CD4-positive, alpha-beta T cell (primary cell): ENCODE data around the gene RNF4. TPM values are rescaled to one million over a fixed set of nuclear protein-coding genes. Genes with fewer than 3 reads are reported as not detected.

Experiments
- ATAC-seq: fragments of 200-7000 bp; cut with Tn5 transposase; one replicate; pipeline ENCODE4 v1.10.0; 2022; ENCODE audit warnings: mild to moderate bottlenecking; ENCODE audit not compliant: poor library complexity
- CTCF ChIA-PET: fragments of 350-600 bp; sonication (Branson Sonifier 250); formaldehyde crosslinking; loops from one replicate; lab custom pipeline; 2021; ENCODE audit warnings: antibody characterized with exemption, inconsistent platforms; lab: Charles Lee
- POLR2A ChIA-PET: fragments of 350-600 bp; sonication (Branson Sonifier 250); formaldehyde crosslinking; loops from one replicate; lab custom pipeline; 2021; ENCODE audit warnings: antibody characterized with exemption, inconsistent platforms; lab: Charles Lee
- DNase-seq, 14 experiments: peaks; one replicate each; pipeline ENCODE4 v3.0.0-alpha.2; 2013 to 2020; ENCODE audit warnings: mixed read lengths in 2 of 14
- H3K27ac ChIP-seq, 2 donors: one replicate each; pipeline versions ENCODE4 v1.5.1 to v1.7.0; 2013; ENCODE audit warnings: low read length in 2 of 2, low read depth in 1 of 2, mild to moderate bottlenecking in 1 of 2
- H3K27me3 ChIP-seq, 2 experiments: 1 replicate in 1 of 2; 2 replicates in 1 of 2; pipeline versions ENCODE4 v1.6.1 to v1.7.0; 2013; ENCODE audit warnings: low read length in 2 of 2, control low read depth in 1 of 2, mild to moderate bottlenecking in 1 of 2, moderate library complexity in 1 of 2; ENCODE audit not compliant: insufficient read depth in 2 of 2, control insufficient read depth in 1 of 2
- H3K36me3 ChIP-seq: one replicate; pipeline ENCODE4 v1.6.1; 2013; ENCODE audit warnings: low read length, control low read depth; ENCODE audit not compliant: insufficient read depth
- H3K4me1 ChIP-seq: one replicate; pipeline ENCODE4 v1.6.1; 2013; ENCODE audit warnings: low read length, control low read depth; ENCODE audit not compliant: insufficient read depth
- H3K4me3 ChIP-seq: one replicate; pipeline ENCODE4 v1.5.1; 2013; ENCODE audit warnings: mild to moderate bottlenecking, low read length, moderate library complexity
- H3K9me3 ChIP-seq, 2 experiments: 1 replicate in 1 of 2; 2 replicates in 1 of 2; pipeline versions ENCODE4 v1.6.1 to v1.7.0; 2013; ENCODE audit warnings: low read length in 2 of 2, mild to moderate bottlenecking in 2 of 2, control low read depth in 1 of 2, moderate library complexity in 1 of 2; ENCODE audit not compliant: control insufficient read depth in 1 of 2, insufficient read depth in 1 of 2
- H3K27ac Mint-ChIP-seq: one replicate; pipeline ENCODE4 v1.8.0; 2020; ENCODE audit warnings: mixed read lengths
- H3K27me3 Mint-ChIP-seq: one replicate; pipeline ENCODE4 v1.8.0; 2021; ENCODE audit warnings: mixed read lengths
- H3K36me3 Mint-ChIP-seq: one replicate; pipeline ENCODE4 v1.8.0; 2021; ENCODE audit warnings: low read depth, mixed read lengths
- H3K4me1 Mint-ChIP-seq: one replicate; pipeline ENCODE4 v1.8.0; 2021; ENCODE audit warnings: low read depth, mixed read lengths
- H3K4me3 Mint-ChIP-seq: one replicate; pipeline ENCODE4 v1.8.0; 2020; ENCODE audit warnings: mild to moderate bottlenecking, mixed read lengths
- H3K9me3 Mint-ChIP-seq: one replicate; pipeline ENCODE4 v1.8.0; 2020; ENCODE audit warnings: mixed read lengths
- CTCF ChIP-seq: fragments of 200-600 bp; IDR thresholded peaks from one replicate; pipeline ENCODE4 v1.8.0; 2022; ENCODE audit warnings: antibody characterized with exemption, mild to moderate bottlenecking
- intact Hi-C, 2 experiments: fragments of 100-400 bp; cut with DNase I in 1 of 2; cut with micrococcal nuclease in 1 of 2; formaldehyde crosslinking; loops; one replicate each; pipeline versions ENCODE4 v1.15.1 to v1.9.0; 2023 to 2025; cut with DNase I, micrococcal nuclease
- total RNA-seq, 174 experiments: library from RNA in 2 of 174; stranded (reverse) in 2 of 174; gene quantifications; one replicate each; pipeline ENCODE4 v1.2.3 and lab custom pipeline; 2021 to 2026

Gene RNF4
- total RNA-seq, 2 experiments from 2014 or later, result 106 to 109 TPM

GRCh38 chr4:2445130-2445529, 23.8 kb upstream of the RNF4 start:
- no peaks in the 10 kb centered on the region for H3K9me3 ChIP-seq
- Mint-ChIP-seq H3K4me3 (no peak overlapping the region), H3K27ac (no peak overlapping the region), H3K36me3 (no peaks in the 10 kb centered on the region), H3K9me3 (no peaks in the 10 kb centered on the region), H3K4me1 (no peaks in the 10 kb centered on the region), H3K27me3 (no peaks in the 10 kb centered on the region)
- DNase-seq, result no peak
- no peak overlapping the region for H3K4me3 ChIP-seq
- ChIA-PET CTCF (interaction anchor here (0.9 to 1.8 kb wide), 2 partner anchors 163 to 225 kb away, joined by 3 to 7 read pairs; no protein-coding TSS in a partner anchor), POLR2A (interaction anchor here (1.0 kb wide), 1 partner anchor 33 kb away, joined by 3 read pairs; no protein-coding TSS in a partner anchor)
- H3K36me3 ChIP-seq, result no peaks in the 10 kb centered on the region
- no peak for TF ChIP-seq CTCF
- ATAC-seq, result no peak
- peaks cover 9% of the 10 kb centered on the region for H3K4me1 ChIP-seq
- intact Hi-C loops, result no loop called here
- no peaks in the 10 kb centered on the region for H3K27me3 ChIP-seq
- no peak overlapping the region for H3K27ac ChIP-seq

- H3K4me3 Mint-ChIP-seq, result no peak overlapping the region
- intact Hi-C loops, result no loop called here
- no peak overlapping the region for H3K27ac ChIP-seq
- H3K27me3 Mint-ChIP-seq, result no peaks in the 10 kb centered on the region
- H3K27ac Mint-ChIP-seq, result no peak overlapping the region
- H3K27me3 ChIP-seq, result no peaks in the 10 kb centered on the region
- ChIA-PET CTCF (interaction anchor here (0.9 to 1.8 kb wide), 2 partner anchors 163 to 225 kb away, joined by 3 to 7 read pairs; no protein-coding TSS in a partner anchor), POLR2A (no interaction called here)
- no peaks in the 10 kb centered on the region for H3K4me1 Mint-ChIP-seq
- peaks cover 9% of the 10 kb centered on the region for H3K4me1 ChIP-seq
- H3K36me3 Mint-ChIP-seq, result no peaks in the 10 kb centered on the region
- DNase-seq (no peak), ATAC-seq (no peak)
- no peaks in the 10 kb centered on the region for H3K9me3 Mint-ChIP-seq
- H3K4me3 ChIP-seq, result no peak overlapping the region
- H3K9me3 ChIP-seq, result no peaks in the 10 kb centered on the region
- TF ChIP-seq CTCF, result no peak
- no peaks in the 10 kb centered on the region for H3K36me3 ChIP-seq
Measured at GRCh38 chr4:2445571-2445970, 23.3 kb upstream of the RNF4 start.

GRCh38 chr4:2446656-2447564, 22.0 kb upstream of the RNF4 start:
- Mint-ChIP-seq H3K4me1 (no peaks in the 10 kb centered on the region), H3K27me3 (no peaks in the 10 kb centered on the region), H3K4me3 (no peak overlapping the region), H3K27ac (no peak overlapping the region), H3K36me3 (no peaks in the 10 kb centered on the region), H3K9me3 (no peaks in the 10 kb centered on the region)
- no peak for TF ChIP-seq CTCF
- CTCF ChIA-PET, result no interaction called here
- POLR2A ChIA-PET, result no interaction called here
- Histone ChIP-seq H3K36me3 (no peaks in the 10 kb centered on the region), H3K4me3 (no peak overlapping the region), H3K9me3 (no peaks in the 10 kb centered on the region), H3K4me1 (peaks cover 2% of the 10 kb centered on the region), H3K27me3 (no peaks in the 10 kb centered on the region), H3K27ac (no peak overlapping the region)
- ATAC-seq, result no peak
- intact Hi-C loops, result no loop called here
- no peak for DNase-seq
